Esophagus squamous epithelium (tissue), 5 donors: ENCODE measurements around the gene ASAP2. TPM values are rescaled to one million over a fixed set of nuclear protein-coding genes. Genes with fewer than 3 reads are reported as not detected.

Source experiments
- DNase-seq: peaks from one replicate; lab custom pipeline; 2025; lab: John Stamatoyannopoulos, UW
- H3K27ac ChIP-seq, 4 donors: fragments of 200-600 bp; sonication (generic); one replicate each; pipeline ENCODE4 v1.5.1; 2016 to 2019; ENCODE audit warnings: mild to moderate bottlenecking in 1 of 4
- H3K27me3 ChIP-seq, 4 donors: fragments of 200-600 bp; sonication (generic); 1 replicate in 3 of 4; 2 replicates in 1 of 4; pipeline versions ENCODE4 v1.5.1 to v1.6.0; 2017 to 2021; ENCODE audit warnings: antibody characterized with exemption in 1 of 4
- H3K36me3 ChIP-seq, 3 donors: fragments of 200-600 bp; sonication (generic); one replicate each; pipeline ENCODE4 v1.5.1; 2016 to 2019
- H3K4me1 ChIP-seq, 3 donors: fragments of 200-600 bp; sonication (generic); one replicate each; pipeline ENCODE4 v1.5.1; 2017 to 2019
- H3K4me3 ChIP-seq, 4 donors: fragments of 200-600 bp; sonication (generic); 1 replicate in 3 of 4; 2 replicates in 1 of 4; pipeline ENCODE4 v1.5.1; 2016 to 2019; ENCODE audit warnings: mild to moderate bottlenecking in 2 of 4, moderate library complexity in 1 of 4
- H3K9me3 ChIP-seq, 3 donors: fragments of 200-600 bp; sonication (generic); one replicate each; pipeline ENCODE4 v1.5.1; 2016 to 2019
- CTCF ChIP-seq, 6 experiments: fragments of 450-650 bp in 4 of 6; fragments of 200-600 bp in 2 of 6; sonication (generic) in 2 of 6; IDR thresholded peaks; one replicate each; pipeline ENCODE4 v1.5.1; 2016 to 2019; ENCODE audit warnings: antibody characterized with exemption in 6 of 6, mild to moderate bottlenecking in 4 of 6, moderate library complexity in 4 of 6
- POLR2A ChIP-seq, 4 donors: fragments of 450-650 bp; IDR thresholded peaks; one replicate each; pipeline ENCODE4 v1.6.1; 2017; ENCODE audit warnings: antibody characterized with exemption in 4 of 4, mild to moderate bottlenecking in 4 of 4, moderate library complexity in 3 of 4
- WGBS, 2 donors: methylation state at CpG; one replicate each; pipeline ENCODE4 v1.1.5; 2018; 5-methylcytosine and 5-hydroxymethylcytosine counted together
- intact Hi-C: fragments of 100-400 bp; cut with DNase I; formaldehyde crosslinking; loops from one replicate; pipeline ENCODE4 v1.15.0; 2022
- total RNA-seq, 4 donors: library from RNA; depleted of rRNA; stranded (reverse); fragments of >200 nt; gene quantifications; one replicate each; pipeline ENCODE4 v1.1.0, GENCODE V29; 2016
- donor health status: DM: yes; HTN: yes; CAD: no.

The ASAP2 gene
- total RNA-seq, 4 donors from 2014 or later: 3.3 to 15.3 (median 6.9) TPM

GRCh38 chr2:9252002-9252357 lies 45.4 kb downstream of the ASAP2 start:
- Histone ChIP-seq H3K27ac (peak overlapping the region in 2 of 4 donors; percentile 39 to 58), H3K4me1 (peaks cover 16 to 75% (median 42%) of the 10 kb centered on the region in 3 donors), H3K9me3 (no peaks in the 10 kb centered on the region), H3K27me3 (no peaks in the 10 kb centered on the region), H3K4me3 (no peak overlapping the region), H3K36me3 (no peaks in the 10 kb centered on the region)
- intact Hi-C loops: no loop called here
- 66 to 69% methylated on average over 5 of the region's 5 CpGs for WGBS, 2 donors
- no peak for DNase-seq
- TF ChIP-seq POLR2A (IDR thresholded peaks at IDR 0.05) (no peak), CTCF (IDR thresholded peaks at IDR 0.05) (no peak)

GRCh38 chr2:9255416-9255815 lies 48.8 kb downstream of the ASAP2 start:
- no peak for DNase-seq
- H3K27ac ChIP-seq: no peak overlapping the region
- no peaks in the 10 kb centered on the region for H3K27me3 ChIP-seq
- TF ChIP-seq POLR2A (IDR thresholded peaks at IDR 0.05): no peak
- TF ChIP-seq CTCF (IDR thresholded peaks at IDR 0.05): no peak
- no peak overlapping the region for H3K4me3 ChIP-seq
- no peaks in the 10 kb centered on the region for H3K36me3 ChIP-seq
- intact Hi-C loops: no loop called here
- no peaks in the 10 kb centered on the region for H3K9me3 ChIP-seq
- 72 to 90% methylated on average over 4 of the region's 4 CpGs for WGBS, 2 donors
- peaks cover 6 to 74% (median 42%) of the 10 kb centered on the region in 3 donors for H3K4me1 ChIP-seq

GRCh38 chr2:9256147-9256546 lies 49.5 kb downstream of the ASAP2 start:
- WGBS, 2 donors: 67 to 81% methylated on average over 4 of the region's 4 CpGs
- intact Hi-C loops: no loop called here
- DNase-seq: no peak
- no peaks in the 10 kb centered on the region for H3K9me3 ChIP-seq
- H3K4me1 ChIP-seq: peaks cover 10 to 74% (median 45%) of the 10 kb centered on the region in 3 donors
- no peak for TF ChIP-seq CTCF (IDR thresholded peaks at IDR 0.05)
- no peak for TF ChIP-seq POLR2A (IDR thresholded peaks at IDR 0.05)
- H3K27ac ChIP-seq: no peak overlapping the region
- no peak overlapping the region for H3K4me3 ChIP-seq
- H3K27me3 ChIP-seq: no peaks in the 10 kb centered on the region
- H3K36me3 ChIP-seq: no peaks in the 10 kb centered on the region

- no peak overlapping the region for H3K4me3 ChIP-seq
- no peak for DNase-seq
- H3K4me1 ChIP-seq: peaks cover 10 to 74% (median 45%) of the 10 kb centered on the region in 3 donors
- H3K27ac ChIP-seq: peak overlapping the region in 1 of 4 donors; percentile 14
- no peak for TF ChIP-seq CTCF (IDR thresholded peaks at IDR 0.05)
- TF ChIP-seq POLR2A (IDR thresholded peaks at IDR 0.05): no peak
- WGBS, 2 donors: 39 to 47% methylated on average over 2 of the region's 2 CpGs
- intact Hi-C loops: no loop called here
- H3K36me3 ChIP-seq: no peaks in the 10 kb centered on the region
- no peaks in the 10 kb centered on the region for H3K9me3 ChIP-seq
- no peaks in the 10 kb centered on the region for H3K27me3 ChIP-seq
Observed at GRCh38 chr2:9256570-9257043, 50.0 kb downstream of the ASAP2 start.

- WGBS, 2 donors: 67 to 76% methylated on average over 7 of the region's 7 CpGs
- no peak for DNase-seq
- intact Hi-C loops: no loop called here
- Histone ChIP-seq H3K4me3 (no peak overlapping the region), H3K36me3 (no peaks in the 10 kb centered on the region), H3K4me1 (peaks cover 10 to 84% (median 52%) of the 10 kb centered on the region in 3 donors), H3K27me3 (no peaks in the 10 kb centered on the region), H3K9me3 (no peaks in the 10 kb centered on the region), H3K27ac (peak overlapping the region in 3 of 4 donors; percentile 56 to 72 (median 65))
- no peak for TF ChIP-seq CTCF (IDR thresholded peaks at IDR 0.05)
- no peak for TF ChIP-seq POLR2A (IDR thresholded peaks at IDR 0.05)
Observed at GRCh38 chr2:9258501-9258900, 51.9 kb downstream of the ASAP2 start.
